GM19193 (cell line): ENCODE data around the gene DNASE2B.

Experiments
- POLR2A ChIP-seq: IDR thresholded peaks from 4 replicates; pipeline ENCODE4 v1.6.1; 2011; ENCODE audit not compliant: insufficient read depth, insufficient read length; ENCODE audit errors: extremely low read depth

The DNASE2B gene

DNA sequence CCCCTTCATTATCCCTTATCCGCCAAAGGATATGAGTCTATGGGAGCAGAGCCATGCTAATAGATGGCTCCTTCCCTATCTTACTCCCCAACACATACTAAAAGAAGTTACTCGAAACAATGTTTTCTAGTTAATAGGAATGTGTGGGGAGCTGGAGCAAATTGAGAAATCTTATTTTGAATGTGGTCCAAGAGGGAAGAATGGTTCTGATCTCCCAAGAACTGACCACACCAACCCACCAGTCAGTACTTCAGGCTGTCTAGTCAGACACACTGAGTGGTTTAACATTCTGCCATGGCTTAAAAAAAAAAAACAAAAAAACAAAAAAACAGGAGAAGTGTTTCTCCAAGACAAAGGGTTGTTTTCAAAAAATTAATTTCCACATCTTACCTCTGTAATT, 31.5 kb upstream of the DNASE2B start:
- TF ChIP-seq POLR2A: no peak

DNA sequence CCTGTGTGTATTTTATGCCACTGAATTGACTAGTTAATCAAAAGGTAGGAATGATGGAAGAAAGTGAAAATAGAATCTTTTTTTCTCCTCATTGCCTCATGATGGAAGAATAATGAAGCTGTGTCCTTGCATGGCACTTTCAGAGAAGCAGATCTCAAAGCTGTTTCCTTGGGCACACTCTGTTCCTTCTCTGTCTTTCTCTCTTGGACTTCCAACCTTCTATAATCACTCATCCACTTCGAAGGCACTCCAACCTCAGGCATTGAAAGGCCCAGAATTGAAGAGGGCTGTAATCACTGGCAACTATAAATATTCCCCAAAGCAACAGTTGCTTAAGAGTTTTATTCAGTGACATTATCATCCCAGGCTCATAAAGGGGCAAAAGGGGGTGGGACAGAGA, 31.1 kb upstream of the DNASE2B start:
- TF ChIP-seq POLR2A: no peak

GRCh38 chr1:84368441-84368840, 29.8 kb upstream of the DNASE2B start:
- TF ChIP-seq POLR2A: no peak

- TF ChIP-seq POLR2A: no peak
These were observed 28.0 kb upstream of the DNASE2B start for GRCh38 chr1:84370266-84370665.

GRCh38 chr1:84370831-84371394, 27.4 kb upstream of the DNASE2B start:
- no peak for TF ChIP-seq POLR2A

- no peak for TF ChIP-seq POLR2A
These were observed 24.7 kb upstream of the DNASE2B start for GRCh38 chr1:84373436-84374141.

- no peak for TF ChIP-seq POLR2A
These were observed 23.1 kb upstream of the DNASE2B start for GRCh38 chr1:84374991-84375696.

DNA sequence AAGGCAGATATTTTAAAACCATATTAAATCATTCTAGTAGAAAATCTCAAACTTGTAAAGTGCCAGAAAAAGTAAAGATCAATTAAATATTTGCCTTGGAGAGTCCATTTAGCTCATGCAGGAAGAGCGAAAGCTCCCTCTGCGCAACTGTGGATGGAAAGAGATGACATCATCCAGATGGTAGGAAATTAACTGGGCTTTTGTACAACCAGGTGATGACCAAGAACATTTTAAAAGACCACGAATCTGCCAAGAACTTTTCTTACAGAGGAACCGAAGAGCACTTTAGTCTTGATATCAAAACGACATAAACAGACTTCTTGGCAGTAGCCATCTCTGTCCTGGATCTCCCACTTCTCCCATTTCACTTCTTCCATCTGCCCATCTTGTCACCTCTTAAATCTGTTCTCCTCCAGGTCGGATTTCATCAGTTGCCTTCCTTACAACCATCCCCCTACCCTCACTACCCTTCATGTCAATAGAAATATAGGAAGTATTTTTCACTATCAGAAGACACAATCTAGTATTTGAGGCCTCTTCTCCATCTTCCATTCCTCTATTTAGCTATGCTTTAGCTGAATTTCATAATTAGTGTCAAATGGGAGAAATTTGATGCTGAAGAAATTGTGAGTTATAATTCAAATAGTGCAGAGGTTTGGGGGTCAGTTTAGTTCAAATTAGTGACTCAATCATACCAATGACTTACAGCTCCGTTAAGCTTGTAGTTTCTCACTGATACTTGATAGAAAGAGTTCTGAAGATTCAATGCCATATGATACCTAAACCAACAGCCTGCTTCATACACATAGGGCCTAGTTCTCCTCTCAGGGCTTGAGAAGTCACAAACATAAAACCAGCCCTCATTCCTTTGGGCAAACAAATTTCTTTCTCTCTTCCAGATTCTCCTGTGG, 22.0 kb upstream of the DNASE2B start:
- no peak for TF ChIP-seq POLR2A

DNA sequence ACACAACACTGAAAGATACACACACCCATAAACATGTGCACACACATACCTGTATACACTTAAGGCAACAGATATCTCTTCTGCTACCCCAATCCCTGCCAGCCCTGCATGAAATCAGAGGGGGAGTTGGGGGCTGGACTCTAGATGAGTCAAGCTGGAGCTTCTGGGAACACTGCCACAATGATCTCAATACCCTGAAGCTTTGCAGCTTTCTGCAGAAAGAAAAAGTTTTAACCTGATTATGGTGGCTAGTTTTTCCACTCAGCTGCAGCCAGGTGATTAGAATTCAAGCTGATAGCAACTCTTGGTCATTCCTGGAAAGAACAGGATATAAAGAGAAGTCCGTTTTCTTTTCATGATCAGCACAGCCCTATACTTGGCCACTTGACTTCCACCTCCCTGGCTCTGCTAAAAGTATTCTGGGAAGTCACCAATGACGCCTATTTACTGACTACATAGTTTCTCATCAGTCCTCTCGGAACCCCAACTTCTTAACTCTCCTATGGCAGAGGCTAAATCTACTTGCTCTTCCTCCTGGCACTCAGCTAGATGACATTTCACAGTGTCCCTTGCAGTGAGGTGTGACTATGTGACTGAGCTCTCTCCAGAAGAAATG, 20.7 kb upstream of the DNASE2B start:
- no peak for TF ChIP-seq POLR2A

DNA sequence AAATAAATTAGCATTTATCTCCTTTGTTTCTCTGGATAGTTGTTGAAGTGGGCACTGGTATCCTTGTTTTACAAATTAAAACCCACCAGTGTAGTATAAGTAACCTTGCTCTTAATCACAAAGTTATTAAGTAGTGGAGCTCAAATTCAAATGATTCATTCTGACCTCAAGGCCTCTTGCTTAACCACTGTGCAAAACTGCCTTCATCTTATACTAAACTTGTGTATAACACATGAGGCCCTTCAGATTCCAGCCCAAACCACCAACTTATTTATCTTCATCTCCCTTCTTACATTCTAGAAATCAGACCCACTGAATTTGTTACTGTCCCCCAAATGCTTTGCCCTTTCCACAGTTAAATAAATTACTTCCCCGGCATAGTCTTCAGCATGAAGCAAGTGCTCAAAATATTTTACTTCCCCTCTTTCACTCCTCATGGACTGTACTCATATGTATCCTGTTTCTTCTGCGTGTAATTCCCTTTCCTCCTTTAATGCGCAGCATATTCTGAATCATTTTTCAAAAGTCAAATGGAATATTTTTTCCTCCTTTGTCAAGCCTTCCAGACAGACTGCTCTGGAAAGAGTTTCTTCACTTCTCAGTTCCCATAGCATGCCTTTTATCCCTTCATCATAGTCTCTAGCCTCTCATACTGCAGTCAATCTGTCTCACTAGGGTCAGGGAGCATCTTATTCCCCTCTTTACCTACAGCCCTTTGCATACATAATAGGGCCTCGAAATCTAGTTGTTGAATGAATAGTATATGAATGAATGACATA, 19.0 kb upstream of the DNASE2B start:
- TF ChIP-seq POLR2A: no peak

GRCh38 chr1:84379917-84380180, 18.4 kb upstream of the DNASE2B start:
- TF ChIP-seq POLR2A: no peak

DNA sequence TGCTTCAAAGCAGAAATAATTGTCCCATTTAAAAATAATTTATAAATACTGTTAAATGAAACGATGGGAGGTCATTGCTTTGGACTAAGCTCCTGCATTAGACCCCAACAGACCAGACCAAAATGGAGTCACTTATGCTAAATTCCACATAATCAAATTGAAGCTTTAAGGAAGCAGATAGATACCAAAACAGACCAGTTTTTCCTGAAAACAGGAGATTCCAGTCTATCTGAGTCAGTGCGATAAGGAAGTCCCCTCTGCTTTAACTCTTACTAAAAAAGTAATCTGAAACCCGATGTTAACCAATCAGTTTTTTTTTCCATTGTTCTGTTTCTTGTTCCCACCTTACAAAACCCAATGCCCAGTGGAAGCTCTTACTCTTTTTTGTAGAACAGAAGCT, 16.2 kb upstream of the DNASE2B start:
- TF ChIP-seq POLR2A: no peak

DNA sequence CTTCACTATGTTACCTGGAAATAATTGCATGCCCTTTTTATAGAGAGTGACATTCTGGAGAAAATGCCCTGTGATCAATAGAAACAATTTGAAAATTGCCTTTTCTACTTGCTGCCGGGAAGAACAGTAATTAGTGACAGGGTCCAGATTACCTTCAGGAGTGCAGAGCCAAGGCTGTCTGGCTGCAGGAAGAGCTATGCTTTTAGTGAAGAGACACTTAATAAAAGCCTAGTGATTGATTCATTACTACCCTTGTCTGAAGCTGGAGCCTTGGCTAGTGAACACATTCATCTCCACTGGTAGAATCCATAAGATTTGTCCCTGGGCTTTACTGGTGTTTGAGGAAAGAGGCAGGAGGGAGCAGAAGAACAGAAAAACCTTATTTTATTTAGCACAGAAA, 12.9 kb upstream of the DNASE2B start:
- no peak for TF ChIP-seq POLR2A
